LNCaP clone FGC (cell line): Measurements from ENCODE around the gene RAD51B.

Experiments used
- DNase-seq: peaks from one replicate; pipeline ENCODE4 v3.0.0-alpha.2; 2011; ENCODE audit warnings: low read depth
- H3K4me3 ChIP-seq: 2 replicates; pipeline ENCODE4 v1.5.1; 2011; ENCODE audit warnings: mild to moderate bottlenecking, low read depth, low read length, control low read depth
- CTCF ChIP-seq: IDR thresholded peaks from 2 replicates; pipeline ENCODE4 v1.5.1; 2012; ENCODE audit warnings: mild to moderate bottlenecking; ENCODE audit not compliant: control insufficient read depth, insufficient read depth; ENCODE audit errors: extremely low read depth

The RAD51B gene

GRCh38 chr14:68392393-68393141 lies 573.0 kb downstream of the RAD51B start:
- no peak for DNase-seq
- TF ChIP-seq CTCF, result no peak

GRCh38 chr14:68393259-68393658 lies 573.7 kb downstream of the RAD51B start:
- no peak for DNase-seq
- no peak for TF ChIP-seq CTCF
- no peak overlapping the region for H3K4me3 ChIP-seq

More at GRCh38 chr14:68392393-68393141, 573.0 kb downstream of the RAD51B start:
- no peak overlapping the region for H3K4me3 ChIP-seq

GRCh38 chr14:68394118-68394763 lies 574.7 kb downstream of the RAD51B start:
- TF ChIP-seq CTCF, result no peak
- no peak overlapping the region for H3K4me3 ChIP-seq
- DNase-seq, result no peak

- no peak overlapping the region for H3K4me3 ChIP-seq
- no peak for DNase-seq
- TF ChIP-seq CTCF, result no peak
Measured at GRCh38 chr14:68394764-68395143, 575.2 kb downstream of the RAD51B start.

GRCh38 chr14:68395604-68396003 lies 576.0 kb downstream of the RAD51B start:
- no peak for TF ChIP-seq CTCF
- DNase-seq, result no peak

GRCh38 chr14:68396461-68396860 lies 576.9 kb downstream of the RAD51B start:
- H3K4me3 ChIP-seq, result no peak overlapping the region
- DNase-seq, result no peak
- no peak for TF ChIP-seq CTCF

More at GRCh38 chr14:68395604-68396003, 576.0 kb downstream of the RAD51B start:
- H3K4me3 ChIP-seq, result no peak overlapping the region
